Ovary (tissue), 9 donors: Measurements from ENCODE around the gene ICAM5. TPM values are rescaled to one million over a fixed set of nuclear protein-coding genes. Genes with fewer than 3 reads are reported as not detected.

Source experiments
- DNase-seq, 5 donors: peaks; one replicate each; pipeline ENCODE4 v3.0.0-alpha.2; 2019 to 2020
- H3K27ac ChIP-seq, 2 donors: fragments of 200-600 bp; one replicate each; pipeline versions ENCODE4 v1.5.1 to v1.8.0; 2019 to 2022
- H3K27me3 ChIP-seq: fragments of 200-600 bp; one replicate; pipeline ENCODE4 v1.8.0; 2022
- H3K36me3 ChIP-seq: fragments of 200-600 bp; sonication (generic); one replicate; pipeline ENCODE4 v1.5.1; 2019
- H3K4me1 ChIP-seq: one replicate; pipeline ENCODE4 v1.8.1; 2013; ENCODE audit warnings: mild to moderate bottlenecking, moderate library complexity; ENCODE audit not compliant: insufficient read depth
- H3K4me3 ChIP-seq: fragments of 200-600 bp; sonication (generic); one replicate; pipeline ENCODE4 v1.5.1; 2017
- H3K9me3 ChIP-seq, 2 donors: fragments of 200-600 bp in 1 of 2; sonication (generic) in 1 of 2; one replicate each; pipeline versions ENCODE4 v1.5.1 to v1.8.1; 2013 to 2019; ENCODE audit warnings: mild to moderate bottlenecking in 1 of 2, moderate library complexity in 1 of 2
- CTCF ChIP-seq, 3 donors: fragments of 450-650 bp in 2 of 3; fragments of 200-600 bp in 1 of 3; IDR thresholded peaks; one replicate each; pipeline versions ENCODE4 v1.5.1 to v1.8.0; 2016 to 2022; ENCODE audit warnings: antibody characterized with exemption in 3 of 3, mild to moderate bottlenecking in 1 of 3
- EP300 ChIP-seq: sonication (generic); formaldehyde crosslinking; IDR thresholded peaks from one replicate; pipeline ENCODE4 v1.6.1; 2017; ENCODE audit warnings: antibody characterized with exemption
- POLR2A ChIP-seq: fragments of 450-650 bp; IDR thresholded peaks from one replicate; pipeline ENCODE4 v1.6.1; 2017; ENCODE audit warnings: antibody characterized with exemption, mild to moderate bottlenecking, moderate library complexity
- WGBS, 3 donors: extraction: QIAGEN DNeasy Blood & Tissue Kit in 1 of 3; methylation state at CpG; one replicate each; pipeline versions ENCODE4 v1.1.5 to v1.1.7; 2013 to 2017; 5-methylcytosine and 5-hydroxymethylcytosine counted together
- intact Hi-C, 4 donors: fragments of 100-400 bp; cut with DNase I; formaldehyde crosslinking; loops; one replicate each; pipeline versions ENCODE4 v1.11.0 to v1.15.1; 2022 to 2023
- polyA plus RNA-seq, 2 donors: library from polyadenylated mRNA; stranded (reverse); fragments of 200-250 nt in 1 of 2; fragments of 350-450 nt in 1 of 2; fragmentation: Illumina TruSeq in 1 of 2; extraction: RNeasy Lipid Tissue Mini Kit (QIAGEN cat#74804) in 1 of 2; gene quantifications; one replicate each; pipeline ENCODE4 v1.2.3, GENCODE V29; 2013 to 2014
- total RNA-seq, 7 donors: library from RNA; depleted of rRNA in 2 of 7; stranded (reverse); fragments of >200 nt in 2 of 7; fragmentation: NEBNext Ultra II Directional in 3 of 7; extraction: Animal tissue kit (Norgen Biotek cat#: 25700) in 3 of 7; gene quantifications; one replicate each; pipeline versions ENCODE4 v1.1.0 to v1.2.4, GENCODE V29; 2016 to 2023
- donor health status: DM: no; HTN: no; CAD: no; lungs with moderate emphysema.
- donor health status: DM: no; HTN: no; CAD: no.
- donor health status: Bipolar disorder and iron deficiency.
- donor health status: DM: yes; HTN: yes; CAD: no.
- donor health status: DM: no; HTN: no; CAD: no.
- donor health status: DM: yes; HTN: yes; CAD: no.

ICAM5 gene
- total and polyA plus RNA-seq, 9 donors = 0.11 to 16.1 (median 1.7) TPM; not detected in 1

GRCh38 chr19:10289167-10289835 is 451 bp upstream of the ICAM5 start:
- H3K36me3 ChIP-seq = no peaks in the 10 kb centered on the region
- TF ChIP-seq EP300 (no peak), POLR2A (no peak)
- H3K4me3 ChIP-seq = peak overlapping the region; percentile 1
- no peaks in the 10 kb centered on the region for H3K9me3 ChIP-seq
- peaks cover 6% of the 10 kb centered on the region for H3K27me3 ChIP-seq
- H3K27ac ChIP-seq = no peak overlapping the region
- 0 to 1% (median 1%) methylated on average over 50 of the region's 50 CpGs for WGBS, 3 donors
- DNase-seq = peak in 2 of 5 donors; percentile 54 to 68
- intact Hi-C loops = no loop called here
- H3K4me1 ChIP-seq = peaks cover 16% of the 10 kb centered on the region

DNA sequence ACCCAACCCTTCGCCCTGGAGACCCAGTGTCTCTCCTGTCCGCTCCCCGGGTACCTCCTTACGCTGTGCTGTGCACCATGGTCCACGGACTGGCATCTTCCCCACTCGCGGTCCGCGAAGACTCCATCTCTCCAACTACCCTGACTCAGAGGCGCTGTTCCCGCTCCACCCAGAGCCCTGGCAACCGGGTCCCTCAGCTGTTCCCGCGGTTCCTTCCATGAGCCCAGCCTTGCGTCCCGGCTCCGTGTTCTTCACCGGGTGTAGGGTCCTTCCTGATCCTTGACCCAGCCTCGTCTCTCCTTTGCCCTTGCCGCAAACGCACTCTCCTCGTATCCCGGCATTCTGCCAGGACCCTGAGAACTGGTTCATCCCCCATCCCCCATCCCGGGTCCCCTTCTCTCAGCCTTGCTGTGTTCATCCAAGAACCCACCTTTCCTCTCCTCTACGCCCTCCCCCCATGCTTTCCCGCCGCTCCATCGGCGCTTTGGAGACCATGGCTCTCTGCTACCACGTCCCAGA is 664 bp downstream of the ICAM5 start:
- H3K27me3 ChIP-seq = peaks cover 6% of the 10 kb centered on the region
- no peak overlapping the region for H3K4me3 ChIP-seq
- no peaks in the 10 kb centered on the region for H3K36me3 ChIP-seq
- no peak overlapping the region for H3K27ac ChIP-seq
- WGBS, 3 donors = 1% methylated on average over 30 of the region's 30 CpGs
- intact Hi-C loops = no loop called here
- TF ChIP-seq EP300 = no peak
- TF ChIP-seq CTCF (IDR thresholded peaks at IDR 0.05) = no peak
- no peak for TF ChIP-seq POLR2A
- DNase-seq = peak in 2 of 5 donors; percentile 35 to 51
- H3K4me1 ChIP-seq = peaks cover 19% of the 10 kb centered on the region
- no peaks in the 10 kb centered on the region for H3K9me3 ChIP-seq

GRCh38 chr19:10290876-10291553 is 1.3 kb downstream of the ICAM5 start:
- intact Hi-C loops = no loop called here
- no peaks in the 10 kb centered on the region for H3K36me3 ChIP-seq
- H3K27me3 ChIP-seq = peaks cover 6% of the 10 kb centered on the region
- peak; percentile 42 to 75 (median 51) for DNase-seq
- TF ChIP-seq POLR2A = no peak
- no peak for TF ChIP-seq CTCF (IDR thresholded peaks at IDR 0.05)
- no peak for TF ChIP-seq EP300
- H3K27ac ChIP-seq = no peak overlapping the region
- WGBS, 3 donors = 1% methylated on average over 36 to 57 of the region's 57 CpGs
- H3K4me3 ChIP-seq = peak overlapping the region; percentile 24
- peaks cover 21% of the 10 kb centered on the region for H3K4me1 ChIP-seq
- H3K9me3 ChIP-seq = no peaks in the 10 kb centered on the region

DNA sequence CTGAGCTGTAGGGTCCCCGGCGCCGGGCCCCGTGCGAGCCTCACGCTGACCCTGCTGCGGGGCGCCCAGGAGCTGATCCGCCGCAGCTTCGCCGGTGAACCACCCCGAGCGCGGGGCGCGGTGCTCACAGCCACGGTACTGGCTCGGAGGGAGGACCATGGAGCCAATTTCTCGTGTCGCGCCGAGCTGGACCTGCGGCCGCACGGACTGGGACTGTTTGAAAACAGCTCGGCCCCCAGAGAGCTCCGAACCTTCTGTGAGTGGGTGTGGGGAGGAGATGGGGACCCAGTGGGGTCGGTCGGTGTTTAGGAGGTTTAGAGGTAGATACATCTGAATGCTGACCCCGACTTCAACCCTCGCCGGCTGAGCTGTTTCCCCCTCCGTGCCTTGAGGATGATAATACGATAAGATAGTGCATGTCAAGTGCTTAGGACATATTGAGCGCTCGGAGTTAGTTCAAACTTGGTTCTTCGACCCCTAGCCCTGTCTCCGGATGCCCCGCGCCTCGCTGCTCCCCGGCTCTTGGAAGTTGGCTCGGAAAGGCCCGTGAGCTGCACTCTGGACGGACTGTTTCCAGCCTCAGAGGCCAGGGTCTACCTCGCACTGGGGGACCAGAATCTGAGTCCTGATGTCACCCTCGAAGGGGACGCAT is 1.9 kb downstream of the ICAM5 start:
- no peak for DNase-seq
- Histone ChIP-seq H3K9me3 (no peaks in the 10 kb centered on the region), H3K4me1 (peaks cover 21% of the 10 kb centered on the region), H3K4me3 (peak overlapping the region; percentile 24), H3K36me3 (no peaks in the 10 kb centered on the region), H3K27ac (no peak overlapping the region), H3K27me3 (peaks cover 6% of the 10 kb centered on the region)
- intact Hi-C loops = no loop called here
- TF ChIP-seq EP300 = no peak
- WGBS, 3 donors = 1 to 3% (median 1%) methylated on average over 24 to 49 of the region's 49 CpGs

GRCh38 chr19:10292206-10292788 is 2.5 kb downstream of the ICAM5 start:
- peak; percentile 59 to 85 (median 66) for DNase-seq
- TF ChIP-seq EP300 (no peak), POLR2A (no peak), CTCF (IDR thresholded peaks at IDR 0.05) (no peak)
- H3K27me3 ChIP-seq = peaks cover 6% of the 10 kb centered on the region

More at GRCh38 chr19:10292206-10292788, 2.5 kb downstream of the ICAM5 start:
- Histone ChIP-seq H3K4me1 (peaks cover 21% of the 10 kb centered on the region), H3K4me3 (peak overlapping the region; percentile 4), H3K36me3 (no peaks in the 10 kb centered on the region), H3K27ac (no peak overlapping the region), H3K9me3 (no peaks in the 10 kb centered on the region)
- 1 to 2% (median 2%) methylated on average over 22 to 45 of the region's 45 CpGs for WGBS, 3 donors
- intact Hi-C loops = no loop called here
